Stomach (tissue), 19 donors: Measurements from ENCODE around the gene CPT2. TPM values are rescaled to one million over a fixed set of nuclear protein-coding genes. Genes with fewer than 3 reads are reported as not detected.

ENCODE experiments used
- DNase-seq, 2 donors: peaks; one replicate each; pipeline versions ENCODE4 v3.0.0 to v3.0.0-alpha.2; 2013 to 2019
- H3K27ac ChIP-seq, 5 donors: fragments of 200-600 bp in 4 of 5; sonication (generic) in 4 of 5; one replicate each; pipeline ENCODE4 v1.5.1; 2013 to 2019; ENCODE audit warnings: mild to moderate bottlenecking in 1 of 5, moderate library complexity in 1 of 5
- H3K27me3 ChIP-seq, 3 donors: fragments of 200-600 bp; sonication (generic); one replicate each; pipeline ENCODE4 v1.5.1; 2017 to 2019; ENCODE audit warnings: mixed run types in 1 of 3
- H3K36me3 ChIP-seq, 4 donors: fragments of 200-600 bp; sonication (generic); 1 replicate in 3 of 4; 2 replicates in 1 of 4; pipeline ENCODE4 v1.5.1; 2016 to 2019
- H3K4me1 ChIP-seq, 4 donors: fragments of 200-600 bp; sonication (generic); one replicate each; pipeline ENCODE4 v1.5.1; 2016 to 2019
- H3K4me3 ChIP-seq, 4 donors: fragments of 200-600 bp; sonication (generic) in 3 of 4; one replicate each; pipeline ENCODE4 v1.5.1; 2016 to 2019; ENCODE audit warnings: mild to moderate bottlenecking in 1 of 4
- H3K9me3 ChIP-seq, 4 donors: fragments of 200-600 bp; sonication (generic); one replicate each; pipeline ENCODE4 v1.5.1; 2016 to 2019
- CTCF ChIP-seq, 7 experiments: fragments of 450-650 bp in 4 of 7; fragments of 200-600 bp in 3 of 7; sonication (generic) in 3 of 7; IDR thresholded peaks; one replicate each; pipeline ENCODE4 v1.5.1; 2016 to 2019; ENCODE audit warnings: antibody characterized with exemption in 7 of 7, control low read depth in 2 of 7, mild to moderate bottlenecking in 1 of 7
- EP300 ChIP-seq: sonication (generic); formaldehyde crosslinking; IDR thresholded peaks from one replicate; pipeline ENCODE4 v1.6.1; 2017; ENCODE audit warnings: antibody characterized with exemption
- POLR2A ChIP-seq, 4 donors: fragments of 450-650 bp; IDR thresholded peaks; one replicate each; pipeline ENCODE4 v1.6.1; 2016; ENCODE audit warnings: antibody characterized with exemption in 4 of 4, control low read depth in 2 of 4, mild to moderate bottlenecking in 1 of 4, moderate library complexity in 1 of 4
- POLR2AphosphoS5 ChIP-seq, 3 donors: sonication (generic); formaldehyde crosslinking; IDR thresholded peaks; one replicate each; pipeline ENCODE4 v1.6.1; 2016; ENCODE audit warnings: antibody characterized with exemption in 3 of 3
- WGBS, 5 donors: extraction: QIAGEN DNeasy Blood & Tissue Kit in 3 of 5; methylation state at CpG; one replicate each; pipeline versions ENCODE4 v1.1.5 to v1.1.7; 2013 to 2018; 5-methylcytosine and 5-hydroxymethylcytosine counted together
- intact Hi-C: fragments of 100-400 bp; cut with DNase I; formaldehyde crosslinking; loops from one replicate; pipeline ENCODE4 v1.15.1; 2023; ENCODE audit warnings: low total_unique reads
- long read RNA-seq, 10 donors: transcript quantifications; one replicate each; lab custom pipeline, GENCODE V29; 2026
- polyA plus RNA-seq, 3 donors: library from polyadenylated mRNA; stranded (reverse); fragments of 200-250 nt; gene quantifications; one replicate each; pipeline ENCODE4 v1.2.3, GENCODE V29; 2013
- total RNA-seq, 5 donors: library from RNA; depleted of rRNA; stranded (reverse); fragments of >200 nt; gene quantifications; one replicate each; pipeline versions ENCODE4 v1.1.0 to v1.2.3, GENCODE V29; 2014 to 2016
- donor health status: healthy with polysubstance abuse.
- donor health status: Bipolar disorder and iron deficiency.
- donor health status: healthy.

The CPT2 gene
- total RNA-seq (100 to 1,000 TPM in 1 of 5 donors, 10 to 100 TPM in 3, 1 to 10 TPM in 1; 2.3 to 221 (median 24.2) TPM), polyA plus RNA-seq (10 to 100 TPM; 12.3 to 30.5 (median 14.6) TPM)
- long read RNA-seq, donor 1, full-length matches to known transcripts: 2 of 2 reads
- long read RNA-seq, donor 1, partial matches to known transcripts: 0 of 2 reads
- long read RNA-seq, donor 1, other reads (novel, unspliced or antisense): 0 of 2 reads
- long read RNA-seq, donor 2, full-length matches to known transcripts: 7 of 72 reads
- long read RNA-seq, donor 2, partial matches to known transcripts: 29 of 72 reads
- long read RNA-seq, donor 2, other reads (novel, unspliced or antisense): 36 of 72 reads
- long read RNA-seq, donor 3, full-length matches to known transcripts: 5 of 5 reads
- long read RNA-seq, donor 3, partial matches to known transcripts: 0 of 5 reads
- long read RNA-seq, donor 3, other reads (novel, unspliced or antisense): 0 of 5 reads
- long read RNA-seq, donor 4: 0 reads
- long read RNA-seq, donor 5, full-length matches to known transcripts: 7 of 13 reads
- long read RNA-seq, donor 5, partial matches to known transcripts: 6 of 13 reads
- long read RNA-seq, donor 5, other reads (novel, unspliced or antisense): 0 of 13 reads
- long read RNA-seq, donor 6: 0 reads
- long read RNA-seq, donor 7, partial matches to known transcripts: 5 of 7 reads
- long read RNA-seq, donor 7, other reads (novel, unspliced or antisense): 0 of 7 reads
- long read RNA-seq, donor 8, full-length matches to known transcripts: 11 of 70 reads
- long read RNA-seq, donor 8, partial matches to known transcripts: 25 of 70 reads
- long read RNA-seq, donor 8, other reads (novel, unspliced or antisense): 34 of 70 reads
- long read RNA-seq, donor 9, full-length matches to known transcripts: 7 of 75 reads
- long read RNA-seq, donor 9, partial matches to known transcripts: 40 of 75 reads
- long read RNA-seq, donor 9, other reads (novel, unspliced or antisense): 28 of 75 reads
- long read RNA-seq, donor 10, partial matches to known transcripts: 12 of 25 reads
- long read RNA-seq, donor 10, other reads (novel, unspliced or antisense): 11 of 25 reads

GRCh38 chr1:53196485-53197290 is at the start of gene CPT2:
CPT2 (plus strand) TSS chr1:53196824; CDS start chr1:53196944, 120 bp downstream.
- Histone ChIP-seq H3K27me3 (no peaks in the 10 kb centered on the region), H3K4me1 (peaks cover 15 to 45% (median 34%) of the 10 kb centered on the region in 4 donors), H3K27ac (peak within 1 kb of the TSS; percentile 96 to 99 (median 99)), H3K36me3 (peaks cover 7 to 13% (median 13%) of the 10 kb centered on the region in 4 donors), H3K4me3 (peak within 1 kb of the TSS; percentile 57 to 97 (median 82)), H3K9me3 (no peaks in the 10 kb centered on the region)
- peak; percentile 96 to 97 for DNase-seq
- intact Hi-C loops: no loop called here
- no peak for TF ChIP-seq EP300
- peak in 1 of 7 experiments; percentile 28 for TF ChIP-seq CTCF (IDR thresholded peaks at IDR 0.05)
- TF ChIP-seq POLR2AphosphoS5 (IDR thresholded peaks at IDR 0.05): peak; percentile 97 to 98 (median 97)
- peak in 2 of 4 donors; percentile 62 to 86 for TF ChIP-seq POLR2A (IDR thresholded peaks at IDR 0.05)
- 0 to 1% (median 1%) methylated on average over 32 to 57 of the region's 57 CpGs for WGBS, 5 donors

GRCh38 chr1:53147174-53147573 is 49.5 kb upstream of the CPT2 start:
- WGBS, 5 donors: 68 to 88% (median 81%) methylated on average over 4 of the region's 4 CpGs
- Histone ChIP-seq H3K27me3 (no peaks in the 10 kb centered on the region), H3K4me1 (peaks cover 20 to 32% (median 24%) of the 10 kb centered on the region in 4 donors), H3K4me3 (no peak overlapping the region), H3K9me3 (no peaks in the 10 kb centered on the region), H3K27ac (peak overlapping the region in 4 of 5 donors; percentile 90 to 94 (median 94)), H3K36me3 (no peaks in the 10 kb centered on the region)
- no peak for TF ChIP-seq POLR2A (IDR thresholded peaks at IDR 0.05)
- no peak for TF ChIP-seq CTCF (IDR thresholded peaks at IDR 0.05)
- TF ChIP-seq EP300: no peak
- no peak for TF ChIP-seq POLR2AphosphoS5 (IDR thresholded peaks at IDR 0.05)
- intact Hi-C loops: no loop called here
- no peak for DNase-seq

GRCh38 chr1:53148123-53148522 is 48.5 kb upstream of the CPT2 start:
- TF ChIP-seq CTCF (IDR thresholded peaks at IDR 0.05): no peak
- no peak for TF ChIP-seq EP300
- TF ChIP-seq POLR2A (IDR thresholded peaks at IDR 0.05): no peak
- TF ChIP-seq POLR2AphosphoS5 (IDR thresholded peaks at IDR 0.05): no peak
- H3K9me3 ChIP-seq: no peaks in the 10 kb centered on the region
- H3K36me3 ChIP-seq: no peaks in the 10 kb centered on the region
- no peak overlapping the region for H3K27ac ChIP-seq
- DNase-seq: no peak
- no peak overlapping the region for H3K4me3 ChIP-seq
- intact Hi-C loops: no loop called here
- H3K27me3 ChIP-seq: no peaks in the 10 kb centered on the region
- peaks cover 20 to 32% (median 24%) of the 10 kb centered on the region in 4 donors for H3K4me1 ChIP-seq
- WGBS, 5 donors: 75 to 80% (median 77%) methylated on average over 3 of the region's 3 CpGs
